ENCODE results near the gene KCND2. TPM values are rescaled to one million over a fixed set of nuclear protein-coding genes. Genes with fewer than 3 reads are reported as not detected.

KCND2 gene
- total RNA-seq, 4 donors from 2014 or later: under 0.01 to 1.3 (median 0.59) TPM; not detected in 1

GRCh38 chr7:120464104-120464503, 191.1 kb downstream of the KCND2 start:
- 85 to 90% methylated on average over 4 of the region's 4 CpGs for WGBS, 2 donors
- Histone ChIP-seq H3K27ac (no peak overlapping the region), H3K27me3 (no peaks in the 10 kb centered on the region), H3K9me3 (no peaks in the 10 kb centered on the region), H3K4me1 (no peaks in the 10 kb centered on the region), H3K36me3 (no peaks in the 10 kb centered on the region), H3K4me3 (no peak overlapping the region)
- no peak for TF ChIP-seq CTCF (IDR thresholded peaks at IDR 0.05)
- no peak for TF ChIP-seq POLR2A (IDR thresholded peaks at IDR 0.05)
- no peak for TF ChIP-seq EP300 (IDR thresholded peaks at IDR 0.05)
- no peak for DNase-seq (ENCODE audit: low spot score in 2 of 2)

DNA sequence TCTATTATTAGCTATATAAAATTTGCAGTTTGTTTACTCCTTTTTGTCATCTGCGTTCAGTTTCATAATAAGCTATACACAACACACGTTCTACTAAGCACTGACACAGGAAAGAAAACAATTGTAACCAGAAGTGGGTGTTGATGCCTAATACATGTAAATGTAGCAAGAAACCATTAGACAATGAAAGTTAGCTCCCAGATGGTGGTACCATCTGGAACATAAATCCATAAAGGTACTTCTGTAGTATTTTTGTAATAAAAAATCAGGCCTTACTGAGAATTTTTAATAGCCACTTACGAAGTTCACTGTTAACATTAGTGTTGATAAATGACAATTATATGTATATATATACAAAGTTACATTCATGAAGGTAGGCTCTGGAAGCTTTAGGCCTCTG, 194.7 kb downstream of the KCND2 start:
- Histone ChIP-seq H3K4me3 (no peak overlapping the region), H3K27me3 (no peaks in the 10 kb centered on the region), H3K9me3 (no peaks in the 10 kb centered on the region), H3K27ac (no peak overlapping the region), H3K36me3 (no peaks in the 10 kb centered on the region), H3K4me1 (no peaks in the 10 kb centered on the region)
- TF ChIP-seq EP300 (IDR thresholded peaks at IDR 0.05) (no peak), CTCF (IDR thresholded peaks at IDR 0.05) (no peak), POLR2A (IDR thresholded peaks at IDR 0.05) (no peak)
- no peak for DNase-seq (ENCODE audit: low spot score in 2 of 2)
- 81 to 82% methylated on average over 3 of the region's 3 CpGs for WGBS, 2 donors

DNA sequence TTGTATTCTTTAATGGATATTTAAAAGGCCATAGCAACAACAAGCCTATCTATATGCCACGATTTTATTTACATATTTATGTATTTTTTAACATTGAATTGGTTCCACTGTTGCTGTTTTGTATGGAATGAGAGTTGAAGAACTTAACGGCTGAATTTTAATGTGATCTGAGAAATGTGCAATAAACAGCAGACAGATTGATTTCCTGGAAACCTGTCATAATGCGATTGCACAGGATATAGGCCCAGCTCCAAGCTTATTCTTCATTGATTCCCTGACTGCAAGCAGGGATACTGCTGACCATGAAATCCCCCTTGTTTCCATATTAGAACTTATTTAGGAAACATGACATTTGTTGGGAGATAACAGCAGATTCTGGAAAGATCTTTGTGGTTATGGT, 195.6 kb downstream of the KCND2 start:
- Histone ChIP-seq H3K36me3 (no peaks in the 10 kb centered on the region), H3K4me1 (no peaks in the 10 kb centered on the region), H3K9me3 (no peaks in the 10 kb centered on the region), H3K27ac (no peak overlapping the region), H3K4me3 (no peak overlapping the region), H3K27me3 (no peaks in the 10 kb centered on the region)
- DNase-seq (ENCODE audit: low spot score in 2 of 2): no peak
- 62 to 75% methylated on average over 3 of the region's 3 CpGs for WGBS, 2 donors
- TF ChIP-seq CTCF (IDR thresholded peaks at IDR 0.05): no peak
- no peak for TF ChIP-seq POLR2A (IDR thresholded peaks at IDR 0.05)
- no peak for TF ChIP-seq EP300 (IDR thresholded peaks at IDR 0.05)

- DNase-seq (ENCODE audit: low spot score in 2 of 2): no peak
- no peaks in the 10 kb centered on the region for H3K4me1 ChIP-seq
- no peak overlapping the region for H3K27ac ChIP-seq
- no peak overlapping the region for H3K4me3 ChIP-seq
- TF ChIP-seq POLR2A (IDR thresholded peaks at IDR 0.05) (no peak), EP300 (IDR thresholded peaks at IDR 0.05) (no peak), CTCF (IDR thresholded peaks at IDR 0.05) (no peak)
- no peaks in the 10 kb centered on the region for H3K36me3 ChIP-seq
- WGBS, 2 donors: 92 to 100% methylated on average over 3 of the region's 3 CpGs
- no peaks in the 10 kb centered on the region for H3K27me3 ChIP-seq
- no peaks in the 10 kb centered on the region for H3K9me3 ChIP-seq
Measured at GRCh38 chr7:120472892-120473291, 199.9 kb downstream of the KCND2 start.

- Histone ChIP-seq H3K4me3 (no peak overlapping the region), H3K27ac (no peak overlapping the region), H3K36me3 (no peaks in the 10 kb centered on the region), H3K27me3 (no peaks in the 10 kb centered on the region), H3K9me3 (no peaks in the 10 kb centered on the region), H3K4me1 (no peaks in the 10 kb centered on the region)
- TF ChIP-seq EP300 (IDR thresholded peaks at IDR 0.05) (no peak), CTCF (IDR thresholded peaks at IDR 0.05) (no peak), POLR2A (IDR thresholded peaks at IDR 0.05) (no peak)
- no peak for DNase-seq (ENCODE audit: low spot score in 2 of 2)
- WGBS, 2 donors: 80 to 81% methylated on average over 5 of the region's 5 CpGs
Measured at GRCh38 chr7:120473352-120473751, 200.4 kb downstream of the KCND2 start.

Measured in tibial nerve (tissue), 4 donors.